ENCODE measurements around the gene TRIO. TPM values are rescaled to one million over a fixed set of nuclear protein-coding genes. Genes with fewer than 3 reads are reported as not detected.

Gene TRIO
- total RNA-seq, 6 experiments from 2014 or later, result 167 to 219 (median 190) TPM

- Mint-ChIP-seq H3K9me3 (no peaks in the 10 kb centered on the region), H3K27ac (peak overlapping the region; percentile 64), H3K4me3 (no peak overlapping the region; the same call in 1 of the 2 replicates), H3K27me3 (ENCODE audit: insufficient read depth) (peaks cover 43% of the 10 kb centered on the region), H3K4me1 (ENCODE audit: low read depth) (peaks cover 42% of the 10 kb centered on the region), H3K36me3 (ENCODE audit: low read depth) (peaks cover 69% of the 10 kb centered on the region)
- TF ChIP-seq CTCF (IDR thresholded peaks at IDR 0.05), result no peak
- DNase-seq, result no peak
Measured at GRCh38 chr5:14394365-14394764, 251.2 kb downstream of the TRIO start.

GRCh38 chr5:14395411-14395810 lies 252.3 kb downstream of the TRIO start:
- Mint-ChIP-seq H3K27me3 (ENCODE audit: insufficient read depth) (peaks cover 38% of the 10 kb centered on the region), H3K9me3 (no peaks in the 10 kb centered on the region), H3K4me1 (ENCODE audit: low read depth) (peaks cover 52% of the 10 kb centered on the region), H3K27ac (0 out of 2 replicates have a peak overlapping the region, but pooled peaks have one; percentile 11), H3K36me3 (ENCODE audit: low read depth) (peaks cover 66% of the 10 kb centered on the region), H3K4me3 (no peak overlapping the region)
- TF ChIP-seq CTCF (IDR thresholded peaks at IDR 0.05), result no peak
- no peak for DNase-seq

- Mint-ChIP-seq H3K4me1 (ENCODE audit: low read depth) (peaks cover 59% of the 10 kb centered on the region), H3K36me3 (ENCODE audit: low read depth) (peaks cover 66% of the 10 kb centered on the region), H3K27ac (no peak overlapping the region), H3K27me3 (ENCODE audit: insufficient read depth) (peaks cover 36% of the 10 kb centered on the region), H3K4me3 (no peak overlapping the region), H3K9me3 (no peaks in the 10 kb centered on the region)
- TF ChIP-seq CTCF (IDR thresholded peaks at IDR 0.05), result no peak
- no peak for DNase-seq
Measured at GRCh38 chr5:14396066-14396465, 252.9 kb downstream of the TRIO start.

GRCh38 chr5:14396737-14397136 lies 253.6 kb downstream of the TRIO start:
- peak overlapping the region; percentile 82 for H3K27ac Mint-ChIP-seq
- peaks cover 41% of the 10 kb centered on the region for H3K27me3 Mint-ChIP-seq (ENCODE audit: insufficient read depth)
- DNase-seq, result no peak
- no peak for TF ChIP-seq CTCF (IDR thresholded peaks at IDR 0.05)
- no peaks in the 10 kb centered on the region for H3K9me3 Mint-ChIP-seq
- H3K4me3 Mint-ChIP-seq, result peak overlapping the region; percentile 33; the same call in 1 of the 2 replicates
- peaks cover 64% of the 10 kb centered on the region for H3K4me1 Mint-ChIP-seq (ENCODE audit: low read depth)
- peaks cover 66% of the 10 kb centered on the region for H3K36me3 Mint-ChIP-seq (ENCODE audit: low read depth)

GRCh38 chr5:14397717-14398116 lies 254.6 kb downstream of the TRIO start:
- peak; percentile 67 for DNase-seq
- TF ChIP-seq CTCF (IDR thresholded peaks at IDR 0.05), result no peak
- Mint-ChIP-seq H3K27me3 (ENCODE audit: insufficient read depth) (peaks cover 38% of the 10 kb centered on the region), H3K36me3 (ENCODE audit: low read depth) (peaks cover 68% of the 10 kb centered on the region), H3K9me3 (peaks cover 7% of the 10 kb centered on the region; the same call in 1 of the 2 replicates), H3K4me1 (ENCODE audit: low read depth) (peaks cover 69% of the 10 kb centered on the region), H3K4me3 (peak overlapping the region; percentile 22; the same call in 1 of the 2 replicates), H3K27ac (peak overlapping the region; percentile 82)

Data from HFFc6 (cell line).